BLaER1 (cell line): Measurements from ENCODE around the gene MMP3.
A peak's percentile ranks its signal among the peaks of the same experiment; 100 is the strongest.
"Not testable (repeated sequence)": the region's sequence is repeated elsewhere in the genome, so short reads cannot be mapped to it uniquely, and the experiment has no call there.

Source experiments
- H3K27ac ChIP-seq: shearing (Covaris generic); formaldehyde crosslinking; 2 replicates; pipeline ENCODE4 v1.8.1; 2022
- H3K27me3 ChIP-seq: shearing (Covaris generic); formaldehyde crosslinking; 2 replicates; pipeline ENCODE4 v1.8.1; 2022
- H3K36me3 ChIP-seq: shearing (Covaris generic); formaldehyde crosslinking; 2 replicates; pipeline ENCODE4 v1.8.1; 2022
- H3K4me1 ChIP-seq: shearing (Covaris generic); formaldehyde crosslinking; 2 replicates; pipeline ENCODE4 v1.8.1; 2022
- H3K4me2 ChIP-seq: shearing (Covaris generic); formaldehyde crosslinking; 2 replicates; pipeline ENCODE4 v1.8.1; 2022
- H3K4me3 ChIP-seq: shearing (Covaris generic); formaldehyde crosslinking; 2 replicates; pipeline ENCODE4 v1.8.1; 2022
- H3K9ac ChIP-seq: shearing (Covaris generic); formaldehyde crosslinking; 2 replicates; pipeline ENCODE4 v1.8.1; 2022
- H3K9me3 ChIP-seq: shearing (Covaris generic); formaldehyde crosslinking; 2 replicates; pipeline ENCODE4 v1.8.1; 2022
- H4K20me1 ChIP-seq: shearing (Covaris generic); formaldehyde crosslinking; 2 replicates; pipeline ENCODE4 v1.8.1; 2022
- Cebpa-rat ChIP-seq: shearing (Covaris generic); IDR thresholded peaks from 2 replicates; pipeline ENCODE4 v1.8.1; 2022

Gene MMP3

GRCh38 chr11:102843489-102843888, at the start of gene MMP3:
MMP3 (minus strand) TSS chr11:102843609; CDS start chr11:102843546, 63 bp downstream.
- Histone ChIP-seq H4K20me1 (no peaks in the 10 kb centered on the region), H3K27ac (no peak within 1 kb of the TSS), H3K4me1 (no peaks in the 10 kb centered on the region), H3K4me2 (no peak within 1 kb of the TSS), H3K36me3 (no peaks in the 10 kb centered on the region), H3K9me3 (no peaks in the 10 kb centered on the region), H3K4me3 (no peak within 1 kb of the TSS), H3K9ac (no peak within 1 kb of the TSS), H3K27me3 (no peaks in the 10 kb centered on the region)
- no peak for TF ChIP-seq Cebpa-rat

- peaks cover 5% of the 10 kb centered on the region; the same call in 1 of the 2 replicates for H3K9me3 ChIP-seq
- no peak overlapping the region for H3K4me3 ChIP-seq
- no peaks in the 10 kb centered on the region for H3K27me3 ChIP-seq
- no peak overlapping the region for H3K27ac ChIP-seq
- H4K20me1 ChIP-seq = no peaks in the 10 kb centered on the region
- H3K9ac ChIP-seq = no peak overlapping the region
- H3K4me1 ChIP-seq = no peaks in the 10 kb centered on the region
- no peak overlapping the region for H3K4me2 ChIP-seq
- TF ChIP-seq Cebpa-rat = no peak
- H3K36me3 ChIP-seq = no peaks in the 10 kb centered on the region
These were observed 48.3 kb upstream of the MMP3 start for GRCh38 chr11:102891736-102892135.

- H3K27me3 ChIP-seq = no peaks in the 10 kb centered on the region
- no peak overlapping the region for H3K4me3 ChIP-seq
- H3K9me3 ChIP-seq = no peaks in the 10 kb centered on the region
- H3K4me1 ChIP-seq = no peaks in the 10 kb centered on the region
- H4K20me1 ChIP-seq = no peaks in the 10 kb centered on the region
- no peak for TF ChIP-seq Cebpa-rat
- no peak overlapping the region for H3K4me2 ChIP-seq
- H3K36me3 ChIP-seq = no peaks in the 10 kb centered on the region
- H3K9ac ChIP-seq = no peak overlapping the region
- H3K27ac ChIP-seq = no peak overlapping the region
These were observed 43.6 kb upstream of the MMP3 start for GRCh38 chr11:102886999-102887398.

DNA sequence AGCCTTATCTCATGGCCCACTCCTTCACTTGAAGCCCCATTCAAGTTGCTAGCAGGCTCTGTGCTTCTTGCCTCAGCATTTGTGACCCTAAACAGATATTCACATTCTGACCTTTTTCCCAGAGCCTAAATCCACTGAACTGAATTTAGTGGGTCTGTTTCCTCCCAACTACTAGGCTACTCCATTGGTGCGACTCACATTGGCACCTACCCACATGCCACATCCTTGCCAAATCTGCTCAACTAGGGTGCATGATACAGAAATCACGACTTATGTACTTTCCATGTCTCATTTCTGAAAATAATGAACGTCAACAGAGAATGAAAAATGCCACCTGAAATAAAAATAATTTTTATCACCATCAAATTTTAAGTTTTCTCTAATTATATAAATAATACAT, 39.7 kb upstream of the MMP3 start:
- H3K36me3 ChIP-seq = no peaks in the 10 kb centered on the region
- H3K4me1 ChIP-seq = no peaks in the 10 kb centered on the region
- TF ChIP-seq Cebpa-rat = no peak
- H3K4me3 ChIP-seq = no peak overlapping the region
- H3K9ac ChIP-seq = no peak overlapping the region
- H4K20me1 ChIP-seq = no peaks in the 10 kb centered on the region
- H3K27me3 ChIP-seq = no peaks in the 10 kb centered on the region
- no peak overlapping the region for H3K27ac ChIP-seq
- no peaks in the 10 kb centered on the region for H3K9me3 ChIP-seq
- H3K4me2 ChIP-seq = no peak overlapping the region

DNA sequence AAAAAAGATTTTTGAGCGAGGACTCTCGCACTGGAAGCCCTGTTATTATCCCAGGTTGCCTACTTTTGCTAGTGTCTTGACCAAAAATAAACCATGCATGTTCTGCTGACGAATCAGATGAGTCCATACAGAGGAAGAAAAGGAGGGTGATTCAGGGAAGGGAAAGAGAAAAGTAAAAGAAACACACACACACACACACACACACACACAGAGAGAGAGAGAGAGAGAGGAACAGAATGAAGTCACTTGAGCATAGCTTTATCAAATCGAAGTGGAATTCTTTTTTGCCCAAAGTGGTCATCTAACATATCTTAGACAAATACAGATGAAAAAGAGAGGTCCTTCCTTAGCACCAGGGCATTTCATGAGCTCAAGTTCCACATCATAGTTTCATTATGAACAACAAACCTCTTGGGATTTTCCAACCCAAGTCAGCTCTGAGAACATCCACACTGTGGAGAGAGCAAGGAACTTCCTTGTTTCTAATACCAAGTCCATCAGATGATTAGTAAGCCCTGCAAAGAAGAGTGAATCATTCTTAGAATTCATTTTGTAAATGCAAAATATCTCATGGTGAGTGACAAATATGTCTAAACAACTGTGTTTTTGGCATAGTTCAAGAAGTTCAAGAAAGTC, 39.1 kb upstream of the MMP3 start:
- Histone ChIP-seq H3K27me3 (no peaks in the 10 kb centered on the region), H3K4me3 (no peak overlapping the region), H3K4me1 (no peaks in the 10 kb centered on the region), H3K27ac (no peak overlapping the region), H3K36me3 (no peaks in the 10 kb centered on the region), H3K9ac (no peak overlapping the region), H3K9me3 (no peaks in the 10 kb centered on the region), H4K20me1 (no peaks in the 10 kb centered on the region), H3K4me2 (no peak overlapping the region)
- TF ChIP-seq Cebpa-rat = no peak

GRCh38 chr11:102879801-102880200, 36.4 kb upstream of the MMP3 start:
- no peaks in the 10 kb centered on the region for H3K9me3 ChIP-seq
- no peaks in the 10 kb centered on the region for H3K36me3 ChIP-seq
- H3K4me1 ChIP-seq = no peaks in the 10 kb centered on the region
- no peak overlapping the region for H3K4me2 ChIP-seq
- H3K4me3 ChIP-seq = no peak overlapping the region
- H3K9ac ChIP-seq = no peak overlapping the region
- no peaks in the 10 kb centered on the region for H4K20me1 ChIP-seq
- H3K27me3 ChIP-seq = no peaks in the 10 kb centered on the region
- no peak for TF ChIP-seq Cebpa-rat
- no peak overlapping the region for H3K27ac ChIP-seq

DNA sequence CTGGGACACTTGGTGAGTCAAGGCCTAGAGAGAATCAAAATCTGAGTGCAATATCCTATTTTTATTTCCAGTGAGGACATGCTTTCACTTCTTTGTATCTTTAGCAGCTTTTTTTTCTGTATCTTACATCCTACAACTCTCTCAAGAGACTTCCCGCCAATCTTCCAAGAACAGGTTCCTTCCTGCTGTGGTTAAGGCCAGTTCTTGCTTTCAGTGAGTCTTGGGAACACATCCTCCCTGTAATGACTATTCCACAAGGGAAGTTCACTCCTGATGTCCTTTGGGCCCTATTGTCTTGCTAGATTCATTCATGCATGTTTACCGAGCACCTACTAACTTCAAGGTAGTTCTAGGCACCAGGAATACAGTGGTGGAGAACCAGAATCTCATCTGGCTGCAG, 35.2 kb upstream of the MMP3 start:
- Histone ChIP-seq H3K27ac (no peak overlapping the region), H3K4me1 (no peaks in the 10 kb centered on the region), H3K9ac (no peak overlapping the region), H3K9me3 (no peaks in the 10 kb centered on the region), H3K36me3 (no peaks in the 10 kb centered on the region), H3K27me3 (no peaks in the 10 kb centered on the region), H4K20me1 (no peaks in the 10 kb centered on the region), H3K4me2 (no peak overlapping the region), H3K4me3 (no peak overlapping the region)
- no peak for TF ChIP-seq Cebpa-rat

GRCh38 chr11:102874852-102875251, 31.4 kb upstream of the MMP3 start, which contains the start of gene MMP12:
MMP12 (minus strand) TSS chr11:102874982; CDS start chr11:102874937, 45 bp downstream.
- no peaks in the 10 kb centered on the region for H4K20me1 ChIP-seq
- H3K4me1 ChIP-seq = no peaks in the 10 kb centered on the region
- no peak within 1 kb of the TSS for H3K27ac ChIP-seq
- no peaks in the 10 kb centered on the region for H3K27me3 ChIP-seq
- no peak within 1 kb of the TSS for H3K4me3 ChIP-seq
- H3K36me3 ChIP-seq = no peaks in the 10 kb centered on the region
- H3K9me3 ChIP-seq = no peaks in the 10 kb centered on the region
- no peak within 1 kb of the TSS for H3K9ac ChIP-seq
- no peak for TF ChIP-seq Cebpa-rat
- H3K4me2 ChIP-seq = no peak within 1 kb of the TSS

DNA sequence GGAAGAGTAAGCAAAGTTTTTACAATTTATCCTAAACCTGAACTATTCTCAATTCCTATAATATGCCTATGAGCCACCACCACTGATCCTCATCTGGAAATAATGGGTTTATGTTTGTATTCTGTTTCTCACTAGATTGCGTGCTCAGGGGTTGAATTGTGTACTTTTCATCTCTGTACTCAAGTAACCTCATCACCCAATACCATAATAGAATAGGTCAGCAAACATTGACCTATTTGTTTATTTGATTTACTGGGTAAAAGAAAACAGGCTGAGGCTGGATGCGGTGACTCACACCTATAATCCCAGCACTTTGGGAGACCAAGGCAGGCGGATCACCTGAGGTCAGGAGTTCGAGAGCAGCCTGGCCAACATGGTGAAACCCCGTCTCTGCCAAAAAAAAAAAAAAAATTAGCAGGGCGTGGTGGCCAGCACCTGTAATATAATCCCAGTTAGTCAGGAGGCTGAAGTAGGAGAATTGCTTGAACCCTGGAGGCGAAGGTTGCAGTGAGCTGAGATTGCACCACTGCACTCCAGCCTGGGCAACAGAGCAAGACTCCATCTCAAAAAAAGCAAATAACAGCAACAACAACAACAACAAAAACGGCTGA, 26.1 kb upstream of the MMP3 start:
- H3K27ac ChIP-seq, H3K9ac ChIP-seq, H4K20me1 ChIP-seq, H3K4me2 ChIP-seq, H3K27me3 ChIP-seq, H3K36me3 ChIP-seq, H3K4me3 ChIP-seq, H3K9me3 ChIP-seq, H3K4me1 ChIP-seq: not testable (repeated sequence)

DNA sequence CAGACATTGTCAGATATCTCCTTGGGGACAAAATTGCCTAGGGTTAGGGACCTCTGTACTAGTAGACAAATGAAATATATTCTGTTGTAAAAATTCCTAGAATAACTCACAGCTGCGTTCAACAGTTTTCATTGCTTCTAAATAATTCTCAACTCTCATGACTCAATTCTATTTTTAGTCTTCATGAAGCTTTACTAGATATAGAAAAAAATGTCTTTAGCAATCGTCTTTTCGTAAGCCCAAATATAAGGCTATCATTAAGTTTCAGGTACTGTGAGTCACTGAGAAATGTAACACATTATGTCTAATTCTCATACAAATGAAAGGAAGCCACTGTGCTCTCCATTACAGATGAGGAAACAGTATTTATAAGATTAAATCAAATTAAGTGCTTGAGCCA, 24.9 kb upstream of the MMP3 start:
- H3K9ac ChIP-seq = no peak overlapping the region
- H3K36me3 ChIP-seq = no peaks in the 10 kb centered on the region

GRCh38 chr11:102864724-102865123, 21.3 kb upstream of the MMP3 start:
- no peak for TF ChIP-seq Cebpa-rat
- Histone ChIP-seq H3K36me3 (no peaks in the 10 kb centered on the region), H3K4me3 (no peak overlapping the region), H4K20me1 (no peaks in the 10 kb centered on the region), H3K4me2 (no peak overlapping the region), H3K4me1 (peaks cover 9% of the 10 kb centered on the region; the same call in 1 of the 2 replicates), H3K9ac (no peak overlapping the region), H3K27ac (no peak overlapping the region), H3K27me3 (no peaks in the 10 kb centered on the region), H3K9me3 (no peaks in the 10 kb centered on the region)

More for the DNA sequence above, 24.9 kb upstream of the MMP3 start:
- H4K20me1 ChIP-seq = no peaks in the 10 kb centered on the region
- peaks cover 9% of the 10 kb centered on the region; the same call in 1 of the 2 replicates for H3K4me1 ChIP-seq
- H3K27me3 ChIP-seq = no peaks in the 10 kb centered on the region
- no peak for TF ChIP-seq Cebpa-rat
- no peak overlapping the region for H3K27ac ChIP-seq
- no peaks in the 10 kb centered on the region for H3K9me3 ChIP-seq
- H3K4me3 ChIP-seq = no peak overlapping the region
- peak overlapping the region; percentile 20 for H3K4me2 ChIP-seq
